H1 (cell line): ENCODE results near the gene WNT11. TPM values are rescaled to one million over a fixed set of nuclear protein-coding genes. Genes with fewer than 3 reads are reported as not detected.

Source experiments
- BACH1 ChIP-seq: IDR thresholded peaks from 2 replicates; pipeline ENCODE4 v1.6.1; 2012; ENCODE audit warnings: low read length, improper control_type of control experiment
- CBX5 ChIP-seq: fragments of 300-800, 300-1000 bp; sonication (generic); IDR thresholded peaks from 2 replicates; pipeline ENCODE4 v1.7.1; 2016; ENCODE audit warnings: antibody characterized with exemption, low read length, low read depth
- CHD7 ChIP-seq: fragments of 300-600 bp; sonication (generic); IDR thresholded peaks from 2 replicates; pipeline ENCODE4 v1.7.1; 2012; ENCODE audit warnings: low read length, moderate library complexity, mild to moderate bottlenecking, inconsistent platforms; ENCODE audit not compliant: insufficient replicate concordance
- EP300 ChIP-seq, 2 experiments: IDR thresholded peaks; 1 replicate in 1 of 2; 2 replicates in 1 of 2; pipeline ENCODE4 v1.6.1; 2011 to 2012; ENCODE audit warnings: low read depth in 2 of 2, low read length in 2 of 2, mild to moderate bottlenecking in 2 of 2, borderline replicate concordance in 1 of 2, inconsistent platforms in 1 of 2, moderate library complexity in 1 of 2
- HDAC2 ChIP-seq, 2 experiments: fragments of 300-600 bp in 1 of 2; sonication (generic) in 1 of 2; IDR thresholded peaks; 2 replicates each; pipeline ENCODE4 v1.6.1; 2011 to 2012; ENCODE audit warnings: low read depth in 2 of 2, low read length in 2 of 2, mild to moderate bottlenecking in 2 of 2, moderate library complexity in 2 of 2, borderline replicate concordance in 1 of 2, inconsistent platforms in 1 of 2
- KDM4A ChIP-seq: IDR thresholded peaks from one replicate; pipeline ENCODE4 v1.7.1; 2012; ENCODE audit warnings: low read depth, mild to moderate bottlenecking, moderate library complexity, low read length, inconsistent platforms; ENCODE audit not compliant: severe bottlenecking
- POLR2AphosphoS5 ChIP-seq: IDR thresholded peaks from 2 replicates; pipeline ENCODE4 v1.6.1; 2011; ENCODE audit warnings: low read depth, low read length
- RBBP5 ChIP-seq: IDR thresholded peaks from 2 replicates; pipeline ENCODE4 v1.7.1; 2012; ENCODE audit warnings: low read depth, mild to moderate bottlenecking, inconsistent platforms, low read length, moderate library complexity, borderline replicate concordance
- RFX5 ChIP-seq: IDR thresholded peaks from 2 replicates; pipeline ENCODE4 v1.6.1; 2011; ENCODE audit warnings: low read depth, low read length, improper control_type of control experiment, borderline replicate concordance
- SUZ12 ChIP-seq: fragments of 200-600 bp; sonication (generic); IDR thresholded peaks from 2 replicates; pipeline ENCODE4 v1.6.1; 2012; ENCODE audit warnings: mild to moderate bottlenecking, inconsistent platforms, low read length, moderate library complexity, mixed read lengths
- TAF7 ChIP-seq: optimal IDR thresholded peaks from 2 replicates; pipeline ENCODE3; 2011; ENCODE audit warnings: low read depth, mild to moderate bottlenecking, inconsistent platforms, low read length, moderate library complexity, borderline replicate concordance
- TBP ChIP-seq: IDR thresholded peaks from 2 replicates; pipeline ENCODE4 v1.6.1; 2011; ENCODE audit warnings: low read depth, low read length, improper control_type of control experiment
- polyA plus RNA-seq, 7 experiments: library from polyadenylated mRNA; depleted of rRNA in 3 of 7; stranded (reverse) in 5 of 7; unstranded in 2 of 7; fragments of >200 nt in 5 of 7; fragments of 200-250 nt in 2 of 7; gene quantifications; 1 replicate in 5 of 7; 2 replicates in 1 of 7; 4 replicates in 1 of 7; pipeline versions ENCODE4 v1.2.1 to v1.2.3, GENCODE V29; 2011 to 2013; ENCODE audit warnings: missing spikeins in 2 of 7, mixed read lengths in 2 of 7
- total RNA-seq: library from RNA; stranded (reverse); fragmentation: NEBNext Ultra II Directional; extraction: Animal tissue kit (Norgen Biotek cat#: 25700); gene quantifications from 2 replicates; pipeline ENCODE4 v1.2.1, GENCODE V29; 2021

The WNT11 gene
- total and polyA plus RNA-seq, 2 of the 8 experiments (the other 6 are each of a cell fraction or from before 2014, with no cell fraction given): 0.11 to 0.45 TPM

- no peak for TF ChIP-seq CHD7
- TF ChIP-seq EP300 (IDR thresholded peaks at IDR 0.05; ENCODE audit: borderline replicate concordance in 1 of 2, low read depth in 2 of 2, low read length in 2 of 2): no peak
- TF ChIP-seq CBX5: no peak
- TF ChIP-seq POLR2AphosphoS5: no peak
- TF ChIP-seq TBP: no peak
- TF ChIP-seq RBBP5: no peak
- no peak for TF ChIP-seq TAF7
- no peak for TF ChIP-seq KDM4A
- no peak for TF ChIP-seq HDAC2 (IDR thresholded peaks at IDR 0.05; ENCODE audit: borderline replicate concordance in 1 of 2, low read depth in 2 of 2, low read length in 2 of 2)
- TF ChIP-seq RFX5: no peak
- TF ChIP-seq SUZ12: no peak
- TF ChIP-seq BACH1: no peak
- TF ChIP-seq, all 59 proteins: peak for 0
Measured at GRCh38 chr11:76247091-76247490, 40.8 kb upstream of the WNT11 start (continued).
